CD4-positive, alpha-beta T cell (primary cell): ENCODE measurements around the gene PTPRK. TPM values are rescaled to one million over a fixed set of nuclear protein-coding genes. Genes with fewer than 3 reads are reported as not detected.
"Not testable (repeated sequence)": the region's sequence is repeated elsewhere in the genome, so short reads cannot be mapped to it uniquely, and the experiment has no call there.

Experiments used
- ATAC-seq: fragments of 200-7000 bp; cut with Tn5 transposase; one replicate; pipeline ENCODE4 v1.10.0; 2022; ENCODE audit warnings: mild to moderate bottlenecking; ENCODE audit not compliant: poor library complexity
- CTCF ChIA-PET: fragments of 350-600 bp; sonication (Branson Sonifier 250); formaldehyde crosslinking; loops from one replicate; lab custom pipeline; 2021; ENCODE audit warnings: antibody characterized with exemption, inconsistent platforms; lab: Charles Lee
- POLR2A ChIA-PET: fragments of 350-600 bp; sonication (Branson Sonifier 250); formaldehyde crosslinking; loops from one replicate; lab custom pipeline; 2021; ENCODE audit warnings: antibody characterized with exemption, inconsistent platforms; lab: Charles Lee
- DNase-seq, 14 experiments: peaks; one replicate each; pipeline ENCODE4 v3.0.0-alpha.2; 2013 to 2020; ENCODE audit warnings: mixed read lengths in 2 of 14
- H3K27ac ChIP-seq, 2 donors: one replicate each; pipeline versions ENCODE4 v1.5.1 to v1.7.0; 2013; ENCODE audit warnings: low read length in 2 of 2, low read depth in 1 of 2, mild to moderate bottlenecking in 1 of 2
- H3K27me3 ChIP-seq, 2 experiments: 1 replicate in 1 of 2; 2 replicates in 1 of 2; pipeline versions ENCODE4 v1.6.1 to v1.7.0; 2013; ENCODE audit warnings: low read length in 2 of 2, control low read depth in 1 of 2, mild to moderate bottlenecking in 1 of 2, moderate library complexity in 1 of 2; ENCODE audit not compliant: insufficient read depth in 2 of 2, control insufficient read depth in 1 of 2
- H3K36me3 ChIP-seq: one replicate; pipeline ENCODE4 v1.6.1; 2013; ENCODE audit warnings: low read length, control low read depth; ENCODE audit not compliant: insufficient read depth
- H3K4me1 ChIP-seq: one replicate; pipeline ENCODE4 v1.6.1; 2013; ENCODE audit warnings: low read length, control low read depth; ENCODE audit not compliant: insufficient read depth
- H3K4me3 ChIP-seq: one replicate; pipeline ENCODE4 v1.5.1; 2013; ENCODE audit warnings: mild to moderate bottlenecking, low read length, moderate library complexity
- H3K9me3 ChIP-seq, 2 experiments: 1 replicate in 1 of 2; 2 replicates in 1 of 2; pipeline versions ENCODE4 v1.6.1 to v1.7.0; 2013; ENCODE audit warnings: low read length in 2 of 2, mild to moderate bottlenecking in 2 of 2, control low read depth in 1 of 2, moderate library complexity in 1 of 2; ENCODE audit not compliant: control insufficient read depth in 1 of 2, insufficient read depth in 1 of 2
- H3K27ac Mint-ChIP-seq: one replicate; pipeline ENCODE4 v1.8.0; 2020; ENCODE audit warnings: mixed read lengths
- H3K27me3 Mint-ChIP-seq: one replicate; pipeline ENCODE4 v1.8.0; 2021; ENCODE audit warnings: mixed read lengths
- H3K36me3 Mint-ChIP-seq: one replicate; pipeline ENCODE4 v1.8.0; 2021; ENCODE audit warnings: low read depth, mixed read lengths
- H3K4me1 Mint-ChIP-seq: one replicate; pipeline ENCODE4 v1.8.0; 2021; ENCODE audit warnings: low read depth, mixed read lengths
- H3K4me3 Mint-ChIP-seq: one replicate; pipeline ENCODE4 v1.8.0; 2020; ENCODE audit warnings: mild to moderate bottlenecking, mixed read lengths
- H3K9me3 Mint-ChIP-seq: one replicate; pipeline ENCODE4 v1.8.0; 2020; ENCODE audit warnings: mixed read lengths
- intact Hi-C, 2 experiments: fragments of 100-400 bp; cut with DNase I in 1 of 2; cut with micrococcal nuclease in 1 of 2; formaldehyde crosslinking; loops; one replicate each; pipeline versions ENCODE4 v1.15.1 to v1.9.0; 2023 to 2025; cut with DNase I, micrococcal nuclease
- total RNA-seq, 174 experiments: library from RNA in 2 of 174; stranded (reverse) in 2 of 174; gene quantifications; one replicate each; pipeline ENCODE4 v1.2.3 and lab custom pipeline; 2021 to 2026
- TF ChIP-seq, protein P1 (sequence below): fragments of 200-600 bp; IDR thresholded peaks from one replicate; pipeline ENCODE4 v1.8.0; 2022; ENCODE audit warnings: antibody characterized with exemption, mild to moderate bottlenecking

The PTPRK gene
- total RNA-seq, 2 experiments from 2014 or later = 8.4 to 10.3 TPM

- ChIA-PET CTCF (no interaction called here), POLR2A (no interaction called here)
- no peak for ATAC-seq
- H3K9me3 Mint-ChIP-seq = no peaks in the 10 kb centered on the region
- H3K36me3 Mint-ChIP-seq = no peaks in the 10 kb centered on the region
- no peaks in the 10 kb centered on the region for H3K27me3 Mint-ChIP-seq
- H3K27me3 ChIP-seq = no peaks in the 10 kb centered on the region
- H3K9me3 ChIP-seq = no peaks in the 10 kb centered on the region
- no peak overlapping the region for H3K4me3 ChIP-seq
- peaks cover 10% of the 10 kb centered on the region for H3K4me1 Mint-ChIP-seq
- intact Hi-C loops = no loop called here
- DNase-seq = no peak
- H3K27ac ChIP-seq = no peak overlapping the region
- no peak overlapping the region for H3K27ac Mint-ChIP-seq
- TF ChIP-seq, protein P1, sequence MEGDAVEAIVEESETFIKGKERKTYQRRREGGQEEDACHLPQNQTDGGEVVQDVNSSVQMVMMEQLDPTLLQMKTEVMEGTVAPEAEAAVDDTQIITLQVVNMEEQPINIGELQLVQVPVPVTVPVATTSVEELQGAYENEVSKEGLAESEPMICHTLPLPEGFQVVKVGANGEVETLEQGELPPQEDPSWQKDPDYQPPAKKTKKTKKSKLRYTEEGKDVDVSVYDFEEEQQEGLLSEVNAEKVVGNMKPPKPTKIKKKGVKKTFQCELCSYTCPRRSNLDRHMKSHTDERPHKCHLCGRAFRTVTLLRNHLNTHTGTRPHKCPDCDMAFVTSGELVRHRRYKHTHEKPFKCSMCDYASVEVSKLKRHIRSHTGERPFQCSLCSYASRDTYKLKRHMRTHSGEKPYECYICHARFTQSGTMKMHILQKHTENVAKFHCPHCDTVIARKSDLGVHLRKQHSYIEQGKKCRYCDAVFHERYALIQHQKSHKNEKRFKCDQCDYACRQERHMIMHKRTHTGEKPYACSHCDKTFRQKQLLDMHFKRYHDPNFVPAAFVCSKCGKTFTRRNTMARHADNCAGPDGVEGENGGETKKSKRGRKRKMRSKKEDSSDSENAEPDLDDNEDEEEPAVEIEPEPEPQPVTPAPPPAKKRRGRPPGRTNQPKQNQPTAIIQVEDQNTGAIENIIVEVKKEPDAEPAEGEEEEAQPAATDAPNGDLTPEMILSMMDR = no peak
- no peak overlapping the region for H3K4me3 Mint-ChIP-seq
- no peaks in the 10 kb centered on the region for H3K36me3 ChIP-seq
- no peaks in the 10 kb centered on the region for H3K4me1 ChIP-seq
Observed at GRCh38 chr6:127992144-127992543, 528.3 kb downstream of the PTPRK start.

GRCh38 chr6:127990074-127990473 is 530.3 kb downstream of the PTPRK start:
- Histone ChIP-seq H3K4me3 (no peak overlapping the region), H3K27ac (no peak overlapping the region), H3K27me3 (no peaks in the 10 kb centered on the region), H3K36me3 (no peaks in the 10 kb centered on the region), H3K9me3 (no peaks in the 10 kb centered on the region), H3K4me1 (no peaks in the 10 kb centered on the region)
- ChIA-PET CTCF (no interaction called here), POLR2A (no interaction called here)
- H3K27ac Mint-ChIP-seq = no peak overlapping the region
- peaks cover 3% of the 10 kb centered on the region for H3K4me1 Mint-ChIP-seq
- intact Hi-C loops = no loop called here
- no peaks in the 10 kb centered on the region for H3K27me3 Mint-ChIP-seq
- no peaks in the 10 kb centered on the region for H3K9me3 Mint-ChIP-seq
- DNase-seq (no peak), ATAC-seq (no peak)
- no peak overlapping the region for H3K4me3 Mint-ChIP-seq
- no peaks in the 10 kb centered on the region for H3K36me3 Mint-ChIP-seq
- TF ChIP-seq, protein P1 = no peak

GRCh38 chr6:127980996-127981395 is 539.4 kb downstream of the PTPRK start:
- Histone ChIP-seq H3K4me3 (no peak overlapping the region), H3K4me1 (peaks cover 6% of the 10 kb centered on the region), H3K27ac (no peak overlapping the region), H3K9me3 (no peaks in the 10 kb centered on the region), H3K36me3 (no peaks in the 10 kb centered on the region), H3K27me3 (no peaks in the 10 kb centered on the region)
- POLR2A ChIA-PET = no interaction called here
- H3K27me3 Mint-ChIP-seq = no peaks in the 10 kb centered on the region
- CTCF ChIA-PET = no interaction called here
- H3K9me3 Mint-ChIP-seq = peaks cover 3% of the 10 kb centered on the region
- H3K27ac Mint-ChIP-seq = no peak overlapping the region
- no peak for ATAC-seq
- H3K4me3 Mint-ChIP-seq = no peak overlapping the region
- TF ChIP-seq, protein P1 = no peak
- H3K4me1 Mint-ChIP-seq = peaks cover 27% of the 10 kb centered on the region
- DNase-seq = no peak
- intact Hi-C loops = loop anchor here in 1 of 2 experiments (2.0 kb wide), 1 partner anchor 20 kb away; no protein-coding TSS in a partner anchor
- no peaks in the 10 kb centered on the region for H3K36me3 Mint-ChIP-seq

DNA sequence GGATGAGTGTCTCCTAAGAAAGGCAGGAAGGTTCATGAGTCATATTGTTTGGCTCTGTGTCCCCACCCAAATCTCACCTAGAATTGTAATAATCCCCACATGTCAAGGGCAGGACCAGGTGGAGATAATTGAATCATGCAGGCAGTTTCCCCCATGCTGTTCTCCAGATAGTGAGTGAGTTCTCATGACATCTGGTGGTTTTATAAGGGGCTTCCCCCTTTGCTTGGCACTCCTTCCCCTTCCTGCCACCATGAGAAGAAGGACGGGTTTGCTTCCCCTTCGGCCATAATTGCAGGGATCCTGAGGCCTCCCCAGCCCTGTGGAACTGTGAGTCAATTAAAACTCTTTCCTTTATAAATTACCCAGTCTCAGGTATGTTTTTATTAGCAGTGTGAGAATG is 542.2 kb downstream of the PTPRK start:
- peak in 4 of 14 experiments; percentile 27 to 62 (median 50) for DNase-seq
- not testable (repeated sequence) for H3K36me3 Mint-ChIP-seq, H3K4me1 ChIP-seq, H3K27ac Mint-ChIP-seq, H3K36me3 ChIP-seq, H3K4me3 Mint-ChIP-seq, H3K9me3 ChIP-seq, H3K27me3 Mint-ChIP-seq, H3K4me3 ChIP-seq, H3K27me3 ChIP-seq, H3K27ac ChIP-seq, H3K9me3 Mint-ChIP-seq
- CTCF ChIA-PET = interaction anchor here (2.3 kb wide), 1 partner anchor 123 kb away, joined by 6 read pairs; no protein-coding TSS in a partner anchor
- POLR2A ChIA-PET = interaction anchor here (1.0 to 2.1 kb wide), 5 partner anchors 8 to 123 kb away, joined by 3 to 5 read pairs (median 3); no protein-coding TSS in a partner anchor
- H3K4me1 Mint-ChIP-seq = peaks cover 44% of the 10 kb centered on the region
- peak; percentile 37 for ATAC-seq
- intact Hi-C loops = loop anchor here (2.0 to 10.0 kb wide), 2 partner anchors 123 to 243 kb away; no protein-coding TSS in a partner anchor
